Body of pancreas (tissue), 4 donors: ENCODE data around the gene SNPH. TPM values are rescaled to one million over a fixed set of nuclear protein-coding genes. Genes with fewer than 3 reads are reported as not detected.
"Not testable (repeated sequence)": the region's sequence is repeated elsewhere in the genome, so short reads cannot be mapped to it uniquely, and the experiment has no call there.

Experiments
- ATAC-seq: fragments of 150-250 bp; one replicate; pipeline ENCODE4 v1.9.1; 2016
- DNase-seq, 4 donors: peaks; one replicate each; pipeline ENCODE4 v3.0.0-alpha.2; 2019
- H3K27ac ChIP-seq, 4 donors: fragments of 200-600 bp; sonication (generic); 1 replicate in 3 of 4; 2 replicates in 1 of 4; pipeline versions ENCODE4 v1.5.1 to v1.6.1; 2016 to 2019; ENCODE audit warnings: mild to moderate bottlenecking in 1 of 4, mixed read lengths in 1 of 4, moderate library complexity in 1 of 4
- H3K27me3 ChIP-seq, 2 donors: fragments of 200-600 bp; sonication (generic); one replicate each; pipeline ENCODE4 v1.6.0; 2016; ENCODE audit warnings: mild to moderate bottlenecking in 1 of 2
- H3K36me3 ChIP-seq, 2 donors: fragments of 200-600 bp; sonication (generic); replicated peaks in 1 of 2; 2 replicates each; pipeline ENCODE4 v1.5.1; 2016; ENCODE audit warnings: low read depth in 2 of 2; ENCODE audit not compliant: insufficient read depth in 1 of 2
- H3K4me1 ChIP-seq: fragments of 200-600 bp; sonication (generic); one replicate; pipeline ENCODE4 v1.6.0; 2016
- H3K4me3 ChIP-seq, 2 donors: fragments of 200-600 bp; sonication (generic); 1 replicate in 1 of 2; 2 replicates in 1 of 2; pipeline ENCODE4 v1.5.1; 2016 to 2019
- H3K9me3 ChIP-seq, 3 donors: fragments of 200-600 bp; sonication (generic); 1 replicate in 2 of 3; 2 replicates in 1 of 3; pipeline ENCODE4 v1.5.1; 2016
- CTCF ChIP-seq, 7 experiments: fragments of 450-650 bp in 4 of 7; fragments of 200-600 bp in 3 of 7; sonication (generic) in 3 of 7; IDR thresholded peaks; one replicate each; pipeline ENCODE4 v1.5.1; 2016 to 2019; ENCODE audit warnings: antibody characterized with exemption in 7 of 7
- POLR2A ChIP-seq, 3 donors: fragments of 450-650 bp; IDR thresholded peaks; one replicate each; pipeline ENCODE4 v1.6.1; 2016; ENCODE audit warnings: antibody characterized with exemption in 3 of 3, mild to moderate bottlenecking in 2 of 3
- WGBS, 2 donors: methylation state at CpG; one replicate each; pipeline ENCODE4 v1.1.5; 2017; 5-methylcytosine and 5-hydroxymethylcytosine counted together
- intact Hi-C: fragments of 100-400 bp; cut with DNase I; formaldehyde crosslinking; loops from one replicate; pipeline ENCODE4 v1.15.1; 2023
- total RNA-seq, 2 donors: library from RNA; depleted of rRNA; stranded (reverse); fragments of >200 nt; gene quantifications; one replicate each; pipeline ENCODE4 v1.1.0, GENCODE V29; 2016

Gene SNPH
- total RNA-seq, 2 donors from 2014 or later: 3.3 to 3.4 TPM

- TF ChIP-seq CTCF (IDR thresholded peaks at IDR 0.05): no peak
- no peak for TF ChIP-seq POLR2A (IDR thresholded peaks at IDR 0.05)
- DNase-seq: no peak
- H3K27me3 ChIP-seq: no peaks in the 10 kb centered on the region
- H3K9me3 ChIP-seq: no peaks in the 10 kb centered on the region
- H3K4me1 ChIP-seq: peaks cover 18% of the 10 kb centered on the region
- H3K27ac ChIP-seq: no peak overlapping the region
- H3K36me3 ChIP-seq: no peaks in the 10 kb centered on the region
- intact Hi-C loops: no loop called here
- WGBS, 2 donors: 37 to 53% methylated on average over 5 of the region's 5 CpGs
- no peak for ATAC-seq
- H3K4me3 ChIP-seq: no peak overlapping the region
Observed at GRCh38 chr20:1337441-1337840, 71.3 kb downstream of the SNPH start.

DNA sequence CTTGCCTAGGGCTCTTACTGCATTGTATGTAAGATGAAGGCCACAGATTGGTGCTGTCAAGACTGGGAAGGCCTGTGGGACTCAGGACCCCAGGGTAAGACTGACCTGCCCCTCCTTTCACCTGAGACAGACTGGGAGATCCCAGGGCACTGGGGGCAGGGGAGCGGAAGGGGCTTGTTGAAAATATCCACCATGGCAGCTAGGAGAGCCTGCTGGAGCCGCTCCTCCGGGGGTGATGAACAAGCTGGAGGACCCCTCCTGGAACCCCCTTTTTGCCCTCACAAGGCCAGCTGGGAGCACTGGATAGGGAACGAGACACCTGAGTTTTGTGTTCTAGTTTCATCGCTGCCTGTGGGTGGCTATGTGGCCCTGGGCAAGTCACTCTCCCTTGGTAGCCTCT is 72.0 kb downstream of the SNPH start:
- TF ChIP-seq CTCF (IDR thresholded peaks at IDR 0.05) (no peak), POLR2A (IDR thresholded peaks at IDR 0.05) (no peak)
- DNase-seq (no peak), ATAC-seq (no peak)
- intact Hi-C loops: no loop called here
- no peak overlapping the region for H3K27ac ChIP-seq
- H3K27me3 ChIP-seq: no peaks in the 10 kb centered on the region
- H3K4me1 ChIP-seq: peaks cover 18% of the 10 kb centered on the region
- 98 to 100% methylated on average over 5 of the region's 5 CpGs for WGBS, 2 donors
- no peaks in the 10 kb centered on the region for H3K9me3 ChIP-seq
- no peaks in the 10 kb centered on the region for H3K36me3 ChIP-seq
- H3K4me3 ChIP-seq: no peak overlapping the region

DNA sequence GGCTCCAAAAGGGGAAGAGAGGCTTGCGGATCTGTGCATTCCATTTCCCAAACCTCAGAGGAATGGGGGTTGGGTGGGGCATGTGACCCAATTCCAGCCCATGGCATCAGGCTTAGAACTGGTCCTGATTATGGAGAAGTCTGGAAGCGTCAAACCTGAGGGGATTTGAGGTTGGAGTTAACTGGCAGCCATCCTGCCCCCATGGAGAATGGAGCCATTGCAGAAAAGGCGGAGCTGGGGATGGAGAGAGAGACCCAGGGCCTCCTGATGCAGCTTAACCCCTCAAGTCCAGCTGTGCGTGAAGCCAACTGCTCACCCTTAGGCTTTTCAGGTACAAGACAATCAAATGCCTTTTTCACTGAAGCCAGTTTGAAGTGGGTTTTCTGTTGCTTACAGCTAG is 72.7 kb downstream of the SNPH start:
- no peaks in the 10 kb centered on the region for H3K27me3 ChIP-seq
- no peak overlapping the region for H3K4me3 ChIP-seq
- TF ChIP-seq POLR2A (IDR thresholded peaks at IDR 0.05): no peak
- TF ChIP-seq CTCF (IDR thresholded peaks at IDR 0.05): no peak
- no peaks in the 10 kb centered on the region for H3K9me3 ChIP-seq
- no peak overlapping the region for H3K27ac ChIP-seq
- intact Hi-C loops: no loop called here
- H3K4me1 ChIP-seq: peaks cover 18% of the 10 kb centered on the region
- no peaks in the 10 kb centered on the region for H3K36me3 ChIP-seq
- no peak for ATAC-seq
- 76 to 96% methylated on average over 4 of the region's 4 CpGs for WGBS, 2 donors
- no peak for DNase-seq

DNA sequence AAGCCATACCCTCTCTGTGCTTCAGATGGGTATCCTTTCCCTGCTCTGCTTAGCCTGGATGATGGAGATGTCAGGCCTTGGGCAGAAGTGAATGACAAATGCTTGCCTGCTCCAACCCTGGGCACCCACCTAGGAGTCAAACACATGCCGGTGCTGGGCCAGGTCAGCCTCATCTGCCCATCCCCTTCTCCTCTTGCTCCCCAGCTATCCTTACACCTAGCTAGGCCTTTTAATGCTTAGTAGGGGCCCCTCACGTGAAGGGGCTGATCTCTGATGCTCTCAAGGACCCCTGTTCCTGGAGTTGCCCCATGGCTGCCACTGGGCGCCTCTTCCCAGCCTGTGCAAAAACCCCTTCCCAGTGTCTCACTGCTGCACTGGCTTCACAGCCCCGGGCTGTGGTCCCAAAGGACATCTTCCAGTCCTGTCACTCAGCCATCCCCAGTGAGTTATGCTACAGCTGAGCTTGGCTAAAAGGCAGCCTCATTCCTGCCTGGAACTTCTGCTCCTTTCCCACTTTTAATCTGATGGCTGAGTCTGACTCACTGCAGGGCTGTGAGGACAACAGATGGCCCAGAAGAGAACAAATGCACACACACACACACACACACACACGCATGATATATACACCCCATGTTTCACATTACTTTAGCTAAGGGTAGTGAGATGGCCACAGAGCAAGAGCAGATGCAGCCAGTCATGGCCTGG is 75.6 kb downstream of the SNPH start:
- H3K4me1 ChIP-seq: peaks cover 9% of the 10 kb centered on the region
- peak in 1 of 4 donors; percentile 34 for DNase-seq
- no peak for ATAC-seq
- H3K9me3 ChIP-seq: no peaks in the 10 kb centered on the region
- WGBS, 2 donors: 73 to 100% methylated on average over 3 to 5 of the region's 5 CpGs
- H3K36me3 ChIP-seq: no peaks in the 10 kb centered on the region
- no peak overlapping the region for H3K27ac ChIP-seq
- no peaks in the 10 kb centered on the region for H3K27me3 ChIP-seq
- H3K4me3 ChIP-seq: no peak overlapping the region
- TF ChIP-seq POLR2A (IDR thresholded peaks at IDR 0.05) (no peak), CTCF (IDR thresholded peaks at IDR 0.05) (no peak)
- intact Hi-C loops: no loop called here

- H3K4me1 ChIP-seq, H3K27me3 ChIP-seq, H3K36me3 ChIP-seq, H3K9me3 ChIP-seq, intact Hi-C loops, DNase-seq, ATAC-seq, H3K4me3 ChIP-seq, H3K27ac ChIP-seq: not testable (repeated sequence)
- 86 to 92% methylated on average over 8 of the region's 8 CpGs for WGBS, 2 donors
Observed at GRCh38 chr20:1343446-1344124, 77.5 kb downstream of the SNPH start.
